GM18907 (cell line): ENCODE results near the gene DNAJA4.

Experiments
- ATAC-seq: cut with Tn5 transposase; IDR thresholded peaks from one replicate; pipeline ENCODE4 v1.9.1; 2021; ENCODE audit warnings: mild to moderate bottlenecking, moderate library complexity; ENCODE audit not compliant: unreplicated experiment

DNAJA4 gene

DNA sequence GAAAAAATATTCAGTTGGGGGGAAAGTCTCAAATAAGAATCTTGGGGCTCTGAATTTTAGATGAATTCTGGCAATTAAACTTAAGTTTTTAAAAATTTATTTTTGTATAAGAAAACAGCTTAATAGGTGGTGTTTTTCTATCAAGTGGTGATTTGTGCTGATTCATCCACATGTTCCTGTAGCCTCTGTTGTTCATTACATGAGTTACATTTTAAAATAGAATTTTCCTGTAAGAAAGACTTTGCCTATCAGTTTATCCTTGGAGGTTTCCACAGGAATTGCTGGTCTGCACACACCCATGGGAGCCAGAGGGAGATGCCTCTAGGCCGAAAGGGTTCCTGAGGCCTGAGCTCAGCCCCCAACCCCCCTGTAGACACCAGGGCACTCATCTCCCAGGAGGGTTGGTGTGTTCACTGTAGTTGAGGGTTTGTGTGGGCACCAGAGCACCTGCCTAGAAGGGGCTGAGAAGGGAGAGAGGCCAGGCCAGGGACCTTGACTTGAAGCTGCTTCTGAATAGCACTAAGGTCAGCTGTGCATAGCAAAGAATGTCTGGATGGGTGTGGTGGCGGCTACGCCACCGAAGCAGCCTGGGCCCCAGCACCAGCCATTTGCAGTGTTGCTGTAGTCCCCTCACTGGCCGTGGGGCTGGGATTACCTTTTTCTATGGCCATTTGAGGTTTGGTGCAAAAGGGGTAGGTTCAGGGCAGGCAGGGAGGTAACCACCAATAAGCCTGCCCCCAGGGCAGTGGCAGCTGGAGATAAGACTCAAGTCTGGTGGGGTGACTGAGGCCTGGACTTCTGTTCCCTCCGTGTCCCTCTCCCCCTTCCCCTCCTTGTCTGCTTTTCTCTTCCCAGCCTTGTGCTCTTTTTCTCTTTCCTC is 11.9 kb downstream of the DNAJA4 start:
- ATAC-seq, result no peak

DNA sequence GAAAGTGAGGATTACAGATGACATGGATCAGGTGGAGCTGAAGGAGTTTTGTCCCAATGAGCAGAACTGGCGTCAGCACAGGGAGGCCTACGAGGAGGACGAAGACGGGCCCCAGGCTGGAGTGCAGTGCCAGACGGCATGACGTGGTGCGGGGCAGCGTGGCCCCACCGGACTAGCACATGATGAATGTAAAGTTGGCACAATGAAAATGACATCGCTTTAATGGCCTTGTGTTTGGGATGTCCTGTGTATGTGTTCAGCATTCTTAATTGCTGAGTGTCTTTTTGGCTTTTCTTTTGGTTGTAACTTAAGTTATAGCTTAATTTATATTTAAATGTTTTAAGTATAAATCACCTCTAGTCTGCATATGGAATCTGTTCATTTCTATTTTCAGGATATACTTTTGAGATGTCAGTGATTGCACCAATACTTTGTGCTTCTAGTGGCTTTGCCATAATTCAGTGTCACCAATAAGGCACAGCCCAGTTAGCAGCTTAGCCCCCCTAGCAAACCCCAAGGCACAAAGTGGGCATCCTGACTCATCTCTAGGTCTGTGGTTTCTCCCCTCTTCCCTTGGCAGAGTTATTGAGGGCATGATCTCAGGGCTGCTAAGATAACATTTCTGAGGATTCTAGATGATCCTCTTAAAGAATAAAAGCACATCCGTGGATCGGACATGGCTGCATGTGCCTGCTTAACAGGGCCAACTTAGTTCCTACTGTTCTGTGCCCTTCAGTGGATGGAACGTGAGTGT is 16.1 kb downstream of the DNAJA4 start:
- no peak for ATAC-seq

DNA sequence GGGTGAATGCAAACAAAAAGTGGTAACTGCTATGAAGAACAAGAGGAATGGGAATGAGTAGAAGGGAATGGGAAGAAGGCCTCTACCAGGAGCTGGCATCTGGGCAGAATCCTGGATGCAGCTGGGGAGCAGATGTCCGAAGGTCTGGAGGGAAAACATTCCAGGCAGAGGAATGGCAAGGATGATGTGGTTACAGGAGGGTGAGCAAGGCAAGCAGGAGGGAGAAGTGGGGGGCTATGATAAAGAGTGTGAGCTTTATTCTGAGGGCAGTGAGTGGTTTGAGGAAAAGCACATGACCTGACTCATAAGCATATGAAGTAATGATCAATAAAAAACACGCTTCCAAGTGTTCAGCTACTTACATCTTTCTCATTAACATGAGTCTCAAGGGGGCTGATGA is 18.0 kb downstream of the DNAJA4 start:
- no peak for ATAC-seq

DNA sequence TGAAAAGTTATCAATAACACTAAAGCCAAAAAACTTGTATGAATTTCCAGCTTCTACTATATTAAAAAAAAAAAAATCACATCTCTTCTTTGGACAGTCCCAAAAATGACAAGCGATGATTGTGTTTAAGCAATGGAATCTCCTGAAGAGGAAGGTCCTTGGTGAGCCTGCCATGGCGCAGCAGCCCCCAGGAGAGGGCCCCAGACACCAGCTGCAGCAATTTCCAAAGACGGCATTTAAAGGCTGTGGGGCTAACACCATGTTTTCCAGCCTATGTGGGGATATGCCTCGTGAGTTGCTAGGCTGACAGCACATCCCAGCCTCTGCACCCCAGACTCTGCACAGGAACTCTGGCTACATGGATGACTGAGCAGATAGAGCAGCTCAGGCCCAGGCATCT is 20.4 kb downstream of the DNAJA4 start:
- no peak for ATAC-seq

DNA sequence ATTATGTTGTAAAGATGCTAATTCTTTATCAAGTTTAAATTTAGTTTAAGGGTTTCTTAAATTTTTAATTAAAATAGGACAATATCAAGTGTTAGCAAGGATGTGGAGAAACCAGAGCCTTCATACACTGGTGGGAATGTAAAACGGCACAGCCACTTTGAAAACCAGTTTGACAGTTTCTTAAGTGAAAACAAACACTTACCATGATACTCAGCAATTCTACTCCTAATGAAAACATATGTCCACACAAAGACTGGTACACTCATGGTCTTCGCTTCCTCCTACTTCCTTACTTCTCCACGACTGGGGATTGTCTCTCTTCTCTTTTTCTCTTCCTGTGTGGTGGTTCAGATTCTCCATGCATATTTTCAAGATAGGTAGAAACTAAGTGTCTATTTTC is 25.9 kb downstream of the DNAJA4 start:
- ATAC-seq, result no peak

DNA sequence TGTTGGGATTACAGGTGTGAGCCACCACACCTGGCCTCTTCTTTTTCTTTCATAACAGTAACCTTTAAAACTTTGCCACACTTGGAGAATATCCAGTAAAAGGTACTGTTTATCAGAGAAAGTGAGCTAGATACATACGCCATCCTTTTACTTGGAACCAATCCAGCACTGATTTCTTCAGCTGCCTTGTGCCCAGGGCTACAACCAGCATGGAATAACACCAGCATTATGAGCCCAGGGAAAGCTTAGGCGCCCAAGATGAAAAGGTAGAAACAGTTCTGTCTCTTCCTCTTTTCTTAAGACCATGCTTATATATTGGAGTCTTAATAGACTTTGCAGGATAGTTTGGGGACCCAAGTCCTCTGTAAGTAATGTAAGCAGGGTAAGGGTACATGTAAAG is 26.7 kb downstream of the DNAJA4 start:
- no peak for ATAC-seq

DNA sequence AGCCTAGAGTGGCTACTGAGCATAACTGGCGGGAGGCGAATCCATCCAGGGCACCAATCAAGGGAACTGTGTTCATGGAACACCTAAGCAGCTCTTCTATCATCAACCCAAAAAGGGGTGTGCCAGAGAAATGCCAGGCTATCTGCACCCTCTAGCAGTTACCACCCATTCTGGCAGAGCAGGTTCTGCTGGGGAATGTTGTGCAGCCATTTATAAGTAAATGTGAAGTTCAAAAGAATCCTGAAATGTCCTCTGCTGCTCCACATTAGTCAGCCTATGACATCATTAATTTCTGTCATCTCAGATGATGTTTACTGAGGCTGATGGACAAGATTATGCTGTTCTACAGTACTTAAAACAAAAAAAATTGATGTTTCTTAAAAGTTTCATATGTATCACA is 27.3 kb downstream of the DNAJA4 start:
- ATAC-seq, result no peak

DNA sequence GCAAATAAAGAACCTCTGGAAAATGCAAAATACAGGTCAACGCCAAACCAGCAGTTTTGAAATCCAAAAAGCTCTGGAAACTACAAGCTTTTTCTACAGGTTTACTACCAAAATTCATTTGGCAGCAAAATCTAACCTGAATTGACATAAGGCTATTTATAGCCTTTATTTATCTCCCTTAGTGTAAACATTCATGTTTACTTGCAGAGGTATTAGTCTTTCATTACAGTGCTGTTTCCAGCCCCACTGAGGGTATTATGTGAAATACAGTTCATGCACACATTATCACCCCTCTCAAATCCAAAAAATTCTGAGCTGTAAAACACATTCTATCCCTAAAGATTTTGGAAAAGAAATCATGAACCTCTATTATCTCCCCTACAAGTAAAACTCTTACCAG is 27.9 kb downstream of the DNAJA4 start:
- ATAC-seq, result no peak

DNA sequence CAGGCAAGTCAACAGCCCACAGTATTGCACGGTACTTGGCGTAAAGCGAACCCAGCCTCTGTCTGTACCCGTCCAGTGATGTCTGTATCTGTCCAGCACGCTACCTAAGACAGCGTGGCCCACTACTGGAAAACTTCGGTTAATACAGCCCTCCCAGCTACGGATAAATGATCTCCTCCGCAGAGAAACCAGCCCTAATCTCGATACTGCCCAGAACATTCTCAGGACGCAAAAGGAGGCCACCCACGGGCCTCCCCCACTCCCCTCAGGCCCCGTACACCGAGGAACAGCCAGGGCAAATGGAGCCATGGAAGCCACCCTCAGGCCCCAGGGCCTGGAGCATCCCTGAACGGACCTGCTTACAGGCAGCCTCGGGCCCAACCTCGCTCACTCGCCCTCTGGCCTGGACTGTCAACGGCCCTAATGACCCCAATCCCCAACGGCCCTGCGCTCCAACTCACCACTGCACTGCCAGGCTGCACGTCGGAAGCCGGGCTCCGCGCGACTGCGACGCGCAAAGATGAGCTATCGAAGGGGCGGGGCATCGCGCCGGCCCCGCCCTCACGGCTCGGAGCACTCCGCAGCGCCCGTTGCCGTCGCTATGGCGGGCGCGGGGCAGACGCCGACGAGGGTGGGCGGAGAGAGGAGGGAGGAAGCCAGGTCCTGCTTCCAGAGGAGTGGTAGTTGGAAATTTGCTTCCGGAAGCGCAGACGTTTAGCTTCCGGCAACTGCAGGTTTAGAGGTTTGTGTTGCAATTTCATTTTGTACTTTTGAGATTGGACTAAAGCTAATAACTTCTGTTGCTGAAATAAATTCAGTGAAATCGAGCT is 35.0 kb downstream of the DNAJA4 start, which contains the start of gene SKIC8:
Gene SKIC8 (minus strand): TSS at position 509 of the 830 bp plus-strand sequence. CDS start 3,923 bp downstream, outside the sequence.
- peak; percentile 77 for ATAC-seq

DNA sequence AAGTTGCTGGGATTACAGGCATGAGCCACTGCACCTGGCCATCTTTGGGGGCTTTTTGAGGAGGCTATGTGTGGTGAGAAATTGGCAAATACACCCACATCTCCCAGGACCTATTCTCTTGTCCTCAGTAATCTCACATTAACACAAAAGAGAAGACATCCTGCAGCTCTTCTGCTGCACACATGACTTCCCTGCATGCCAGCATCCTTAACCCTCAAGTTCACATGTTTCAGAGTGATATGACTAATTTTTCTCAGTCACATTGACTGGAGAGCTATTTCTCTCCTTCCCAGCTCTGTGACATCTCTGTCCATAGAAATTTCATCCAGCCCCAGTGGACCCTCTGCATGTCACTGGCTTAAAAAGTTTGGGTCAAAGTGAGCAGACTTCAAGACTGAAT is 37.0 kb downstream of the DNAJA4 start:
- no peak for ATAC-seq

DNA sequence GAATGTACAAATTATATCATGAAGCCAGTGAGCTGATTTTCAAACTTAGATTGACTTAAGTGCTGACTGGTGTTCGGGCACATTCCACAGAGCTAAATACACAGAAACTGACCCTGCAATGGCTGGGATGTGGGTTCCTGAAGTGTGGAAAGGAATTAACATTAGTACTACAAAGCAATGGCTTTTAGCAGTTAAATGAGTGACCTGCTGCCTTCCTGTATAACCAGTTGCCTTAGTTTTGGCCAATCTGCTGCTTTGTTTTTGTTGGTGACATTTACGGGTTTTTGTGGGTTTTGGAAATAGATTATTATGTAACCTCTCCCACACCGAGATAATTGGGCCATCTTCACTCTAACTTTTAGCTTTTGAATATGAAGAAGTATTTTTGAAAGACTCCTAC is 37.5 kb downstream of the DNAJA4 start:
- ATAC-seq, result no peak

DNA sequence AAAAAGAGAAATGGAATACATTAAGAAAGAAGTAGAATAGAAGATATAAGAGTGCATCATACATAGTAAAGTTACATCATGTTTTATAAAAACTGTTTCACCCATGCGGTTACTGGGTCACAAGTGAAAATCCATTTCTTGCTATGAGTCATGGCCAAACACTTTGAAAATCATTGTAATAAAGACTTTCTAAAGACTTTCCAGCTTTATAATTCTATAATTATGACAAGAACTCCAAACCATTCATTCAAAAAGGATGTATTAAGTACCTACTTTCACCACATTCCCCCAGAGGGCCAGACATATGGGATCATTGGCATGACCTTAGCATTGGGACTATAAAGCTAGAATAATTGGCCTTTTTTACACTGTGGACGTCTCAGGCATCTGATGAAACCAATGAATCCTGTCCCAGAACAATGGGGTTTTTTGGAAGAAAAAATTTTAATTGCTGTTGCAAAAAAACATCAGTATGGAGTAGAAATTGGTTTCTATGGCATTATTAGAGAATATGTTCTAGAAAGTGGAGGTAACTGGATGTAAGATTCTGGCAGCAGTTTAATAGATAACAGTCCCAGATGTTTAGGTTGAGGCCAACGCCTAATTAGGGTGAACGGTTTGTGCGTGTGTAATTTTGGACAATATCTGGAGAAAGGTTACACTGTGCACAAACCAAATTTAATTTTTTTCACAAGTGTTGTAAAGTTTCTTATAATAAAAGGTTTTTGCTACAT is 38.4 kb downstream of the DNAJA4 start:
- no peak for ATAC-seq

DNA sequence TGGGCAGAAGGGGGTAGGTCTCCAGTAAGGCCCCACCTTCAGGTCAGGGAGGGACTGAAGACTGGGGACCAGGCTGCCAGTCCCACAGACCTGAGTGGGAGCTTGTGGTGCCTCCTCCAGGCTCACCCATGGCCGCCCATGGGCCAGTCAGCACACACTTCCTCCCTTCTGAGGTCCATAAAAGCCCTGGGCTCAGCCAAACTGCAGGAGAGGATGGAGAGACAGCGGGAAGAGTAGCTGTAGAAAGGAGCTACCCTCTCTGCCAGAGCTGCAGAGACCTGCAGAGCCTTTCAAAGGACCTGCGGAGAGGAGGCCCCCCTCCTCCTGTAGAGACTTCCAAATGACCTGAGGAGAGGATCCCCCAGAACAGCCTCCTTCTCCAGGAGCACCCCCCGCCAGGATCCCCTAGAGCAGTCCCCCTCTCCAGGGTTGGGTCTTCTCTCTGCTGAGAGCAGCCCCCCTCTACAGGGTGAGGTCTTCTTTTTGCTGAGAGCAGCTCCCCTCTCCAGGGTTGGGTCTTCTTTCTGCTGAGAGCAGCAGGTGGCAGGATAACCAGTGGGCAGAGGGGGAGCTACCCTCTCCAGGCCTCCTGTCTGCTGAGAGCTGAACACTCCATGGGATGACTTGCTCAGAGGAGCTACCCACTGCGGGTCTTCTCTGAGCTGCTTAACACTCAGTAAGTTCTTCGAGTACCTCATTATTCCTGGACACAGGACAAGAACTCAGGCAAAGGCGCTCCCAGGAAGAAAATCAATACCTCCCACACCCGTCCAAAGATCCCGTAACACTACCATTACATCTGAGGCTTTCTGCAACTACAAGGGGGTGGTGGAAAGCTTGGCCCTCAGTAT is 40.1 kb downstream of the DNAJA4 start:
- no peak for ATAC-seq

DNA sequence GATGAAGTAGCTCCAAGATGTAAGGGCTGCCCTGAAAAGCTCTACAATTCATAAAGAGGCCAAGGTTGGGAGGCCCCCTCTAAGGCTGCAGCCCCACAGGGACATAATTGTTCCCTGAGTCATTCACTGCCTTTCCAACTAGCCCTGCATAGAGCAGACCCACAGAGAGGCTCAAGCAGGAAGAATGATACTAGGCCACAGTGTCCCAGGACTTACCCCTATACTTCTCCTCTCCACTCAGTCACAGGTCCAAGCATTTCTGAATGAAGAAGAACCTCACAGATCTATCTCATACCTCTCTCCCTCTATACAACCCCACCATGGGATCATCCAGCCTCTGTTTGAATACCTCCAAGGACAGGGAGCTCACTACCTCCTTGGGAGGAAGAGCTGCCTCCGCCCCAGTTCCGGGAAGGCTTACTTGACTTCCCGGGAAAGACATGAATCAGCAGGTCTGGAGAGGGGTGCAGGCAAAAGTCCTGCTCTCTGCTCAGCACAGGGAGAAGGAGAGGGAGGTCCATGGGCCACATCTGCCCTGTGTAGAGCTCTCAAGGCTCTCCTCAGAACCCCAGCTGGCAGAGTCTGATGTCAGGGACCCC is 41.9 kb downstream of the DNAJA4 start:
- ATAC-seq, result no peak

DNA sequence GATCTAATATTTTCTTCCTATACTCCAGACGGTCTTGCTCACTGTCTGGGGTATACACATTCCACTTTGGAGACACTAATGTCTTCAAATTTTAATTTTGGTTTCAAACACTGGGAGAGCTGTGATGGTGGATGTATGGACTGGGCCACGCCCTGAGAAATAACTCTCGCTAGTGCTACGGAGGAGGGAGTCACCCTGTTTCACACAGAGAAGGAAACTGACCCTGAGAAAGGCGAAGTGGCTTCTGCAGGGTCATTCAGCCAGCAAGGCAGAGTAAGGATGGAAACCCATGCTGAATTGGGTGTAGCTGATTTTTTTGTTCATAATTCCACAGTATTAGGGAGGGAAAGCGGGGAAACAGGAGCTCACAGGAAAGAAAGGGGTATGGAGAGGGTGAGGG is 43.6 kb downstream of the DNAJA4 start:
- ATAC-seq, result no peak

DNA sequence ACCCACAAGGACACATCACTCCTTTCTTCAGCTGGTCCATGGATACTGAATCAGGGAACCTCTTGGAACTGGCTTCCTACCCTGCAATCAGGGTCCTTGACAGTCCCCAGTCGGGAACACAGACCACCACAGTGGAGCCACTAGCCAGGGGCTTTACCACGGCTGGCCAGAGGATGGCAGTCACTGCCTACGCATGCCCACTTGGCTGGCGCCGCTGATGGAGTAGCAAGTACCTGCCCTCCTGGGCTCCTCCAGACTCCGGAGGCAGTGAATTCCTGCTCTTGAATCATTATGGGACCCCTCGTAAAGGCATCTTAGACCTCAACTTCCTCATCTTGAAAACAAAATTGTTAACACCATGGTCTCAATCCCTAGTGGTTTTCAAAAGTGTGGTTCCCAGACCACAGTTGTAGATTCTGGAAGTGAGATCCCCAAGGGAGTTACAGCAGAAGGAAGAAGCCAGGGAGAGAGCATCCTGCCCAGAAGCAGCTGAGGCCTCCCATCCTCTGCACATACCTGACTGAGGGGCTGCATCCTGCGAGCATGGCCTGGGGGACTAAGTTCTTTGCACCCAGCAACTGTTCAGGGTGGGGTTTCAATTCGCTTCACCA is 44.2 kb downstream of the DNAJA4 start:
- no peak for ATAC-seq

DNA sequence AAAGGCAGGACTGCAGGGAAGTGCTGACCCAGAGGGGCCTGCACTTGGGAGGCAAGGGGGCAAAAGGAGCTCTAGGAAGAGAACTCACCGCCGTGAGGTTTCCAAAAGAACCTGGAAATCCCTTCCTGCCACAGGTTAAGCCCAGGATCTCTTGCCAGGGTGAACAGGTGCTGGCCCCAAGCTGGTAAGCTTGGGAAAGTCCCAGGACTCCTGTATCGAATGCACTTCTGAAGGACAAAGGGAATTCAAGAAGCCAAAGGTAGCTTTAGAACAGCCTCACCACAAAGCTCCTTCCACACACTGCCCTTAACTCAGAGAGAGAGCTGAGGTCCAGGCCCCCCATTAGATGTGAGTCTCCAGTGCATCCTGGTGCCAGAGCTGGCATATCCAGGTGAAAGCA is 46.9 kb downstream of the DNAJA4 start:
- ATAC-seq, result no peak

DNA sequence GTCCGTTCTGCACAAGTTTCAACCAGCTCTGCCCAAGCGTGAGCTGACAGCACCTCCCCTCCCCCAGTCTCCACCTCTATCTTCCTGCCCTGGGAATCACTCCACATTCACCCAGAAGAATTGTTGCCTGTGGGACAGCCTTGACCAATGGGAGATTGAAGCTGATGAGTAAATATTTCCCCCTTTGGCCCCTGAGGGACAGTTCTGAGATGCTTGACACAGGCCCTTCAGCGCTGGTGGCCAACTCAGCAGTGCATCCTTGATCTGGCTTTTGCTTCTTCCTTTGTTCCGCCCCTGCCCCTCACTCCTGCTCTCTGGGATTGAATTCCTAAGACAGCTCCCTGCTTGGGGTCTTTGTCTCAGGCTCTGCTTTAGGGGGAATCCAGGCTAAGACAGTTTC is 48.2 kb downstream of the DNAJA4 start:
- ATAC-seq, result no peak

DNA sequence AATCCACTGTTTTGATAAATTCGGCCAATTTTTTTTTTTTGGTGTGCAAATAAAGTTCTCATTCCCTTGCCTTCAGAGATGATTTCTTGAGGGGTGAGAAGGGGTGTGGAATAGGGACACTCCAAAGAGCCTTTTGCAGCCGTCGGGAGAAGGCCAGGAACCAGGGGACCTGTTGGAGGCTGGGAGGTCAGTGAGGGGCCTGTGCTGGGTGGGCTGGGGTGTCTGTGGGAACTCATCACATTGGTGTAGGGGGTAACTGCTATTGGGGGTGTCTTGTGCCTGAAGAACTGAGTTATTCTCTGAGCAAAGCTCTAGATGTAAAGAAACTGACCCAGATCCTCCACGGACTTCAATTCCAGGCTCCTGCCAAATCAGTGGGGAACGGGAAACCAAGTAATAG is 48.6 kb downstream of the DNAJA4 start:
- no peak for ATAC-seq
